GM21723 (cell line): ENCODE data around the gene TANGO6.
"Not testable (repeated sequence)": the region's sequence is repeated elsewhere in the genome, so short reads cannot be mapped to it uniquely, and the experiment has no call there.

Source experiments
- ATAC-seq: cut with Tn5 transposase; IDR thresholded peaks from one replicate; pipeline ENCODE4 v1.9.1; 2021; ENCODE audit warnings: mild to moderate bottlenecking, moderate library complexity; ENCODE audit not compliant: unreplicated experiment

Gene TANGO6

DNA sequence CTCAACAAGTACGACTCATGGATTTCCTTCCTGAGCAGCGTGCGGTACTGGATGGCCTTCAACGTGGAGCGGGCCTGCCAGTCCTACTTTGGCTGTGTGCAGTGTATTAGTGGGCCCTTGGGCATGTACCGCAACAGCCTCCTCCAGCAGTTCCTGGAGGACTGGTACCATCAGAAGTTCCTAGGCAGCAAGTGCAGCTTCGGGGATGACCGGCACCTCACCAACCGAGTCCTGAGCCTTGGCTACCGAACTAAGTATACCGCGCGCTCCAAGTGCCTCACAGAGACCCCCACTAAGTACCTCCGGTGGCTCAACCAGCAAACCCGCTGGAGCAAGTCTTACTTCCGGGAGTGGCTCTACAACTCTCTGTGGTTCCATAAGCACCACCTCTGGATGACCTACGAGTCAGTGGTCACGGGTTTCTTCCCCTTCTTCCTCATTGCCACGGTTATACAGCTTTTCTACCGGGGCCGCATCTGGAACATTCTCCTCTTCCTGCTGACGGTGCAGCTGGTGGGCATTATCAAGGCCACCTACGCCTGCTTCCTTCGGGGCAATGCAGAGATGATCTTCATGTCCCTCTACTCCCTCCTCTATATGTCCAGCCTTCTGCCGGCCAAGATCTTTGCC is 271.1 kb downstream of the TANGO6 start:
- ATAC-seq: no peak

DNA sequence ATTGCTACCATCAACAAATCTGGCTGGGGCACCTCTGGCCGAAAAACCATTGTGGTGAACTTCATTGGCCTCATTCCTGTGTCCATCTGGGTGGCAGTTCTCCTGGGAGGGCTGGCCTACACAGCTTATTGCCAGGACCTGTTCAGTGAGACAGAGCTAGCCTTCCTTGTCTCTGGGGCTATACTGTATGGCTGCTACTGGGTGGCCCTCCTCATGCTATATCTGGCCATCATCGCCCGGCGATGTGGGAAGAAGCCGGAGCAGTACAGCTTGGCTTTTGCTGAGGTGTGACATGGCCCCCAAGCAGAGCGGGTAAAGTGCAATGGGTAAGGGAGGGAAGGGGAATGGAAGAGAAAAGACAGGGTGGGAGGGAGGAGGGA is 271.6 kb downstream of the TANGO6 start:
- no peak for ATAC-seq

DNA sequence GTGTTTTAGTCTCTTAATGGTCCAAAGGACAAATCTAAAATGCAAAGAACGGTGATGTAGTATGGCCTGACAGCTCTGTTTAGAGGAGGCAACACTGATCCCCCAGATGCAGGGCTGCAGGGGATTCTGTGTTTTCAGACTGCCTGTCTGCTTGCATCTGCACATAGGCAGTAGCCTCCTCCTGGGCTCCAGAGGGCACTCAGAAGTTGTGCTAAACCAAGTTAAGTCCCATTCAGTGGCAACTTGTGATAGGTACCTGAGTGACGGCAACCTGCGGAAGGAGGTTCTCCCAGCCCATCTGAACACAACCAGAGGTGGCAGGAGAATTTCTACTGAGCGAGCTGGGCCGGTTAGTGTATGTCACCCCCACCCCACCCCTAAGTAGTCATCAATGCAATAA is 272.0 kb downstream of the TANGO6 start:
- no peak for ATAC-seq

DNA sequence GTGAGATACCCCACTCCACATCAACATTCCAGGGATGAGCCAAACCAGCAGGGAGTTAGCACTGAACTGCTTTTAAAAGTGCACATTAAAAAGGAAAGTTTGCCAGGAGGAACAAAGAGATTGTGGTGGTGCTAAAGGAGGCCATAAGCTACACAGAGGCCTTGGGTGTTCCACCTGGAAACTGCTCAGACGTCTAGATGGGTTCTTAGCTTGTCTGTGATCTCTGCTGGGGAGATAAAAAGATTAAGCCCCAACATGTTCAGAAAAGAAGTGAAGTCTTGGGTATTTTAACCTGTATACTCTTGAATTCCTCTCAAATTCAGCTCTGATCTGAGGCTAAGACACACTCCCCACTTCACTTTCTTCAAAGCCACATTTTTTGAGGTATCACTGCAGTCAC is 272.5 kb downstream of the TANGO6 start:
- ATAC-seq: no peak

DNA sequence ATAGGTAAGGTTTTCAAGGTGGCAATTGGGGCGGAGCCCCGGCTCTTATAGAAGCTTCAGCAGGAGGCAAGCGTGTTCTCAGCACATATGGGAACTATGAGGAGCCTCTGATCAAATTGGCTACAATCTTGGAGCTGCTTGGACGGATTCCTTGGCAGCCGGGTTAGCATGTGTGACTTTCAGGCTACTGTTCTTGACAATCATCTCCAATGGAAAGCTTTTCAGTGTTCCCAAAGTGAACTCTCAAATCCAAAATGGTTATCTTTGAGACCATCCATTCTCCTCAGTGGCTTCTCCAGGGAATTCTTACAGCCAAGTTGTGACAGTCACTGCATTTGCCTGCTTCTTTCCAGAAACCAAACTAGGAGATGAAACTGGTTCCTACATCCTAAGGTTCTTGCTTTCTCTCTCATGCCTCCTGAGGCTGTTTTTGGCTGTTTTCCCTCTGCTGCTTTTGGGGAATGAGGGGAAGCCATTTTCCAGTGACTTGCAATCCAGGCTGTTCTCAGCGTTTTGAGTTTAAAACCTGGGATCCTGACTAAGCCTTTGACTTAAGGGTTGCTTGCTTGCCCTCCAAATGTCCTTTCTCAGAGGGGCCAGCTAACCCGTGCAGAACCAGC is 273.0 kb downstream of the TANGO6 start:
- ATAC-seq: no peak

DNA sequence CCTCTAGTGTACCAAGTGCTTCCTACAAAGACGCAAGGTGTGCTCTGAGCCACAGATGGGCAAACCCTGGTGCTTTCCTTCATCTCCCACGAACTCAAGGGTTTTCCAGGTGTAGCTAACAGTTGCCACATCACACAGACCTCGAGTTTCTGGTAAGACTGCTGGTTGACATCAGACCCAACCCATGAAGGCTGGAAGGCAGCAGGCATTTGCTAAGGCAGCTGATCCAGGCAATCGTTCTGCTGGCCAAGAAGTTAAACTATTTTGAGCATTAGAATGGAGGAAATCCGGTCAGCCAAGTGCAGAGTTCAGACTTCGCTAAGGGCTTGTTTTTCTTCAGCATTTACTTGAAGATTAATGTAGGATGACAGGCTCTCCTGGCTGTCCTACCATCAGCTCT is 273.6 kb downstream of the TANGO6 start:
- ATAC-seq: no peak

DNA sequence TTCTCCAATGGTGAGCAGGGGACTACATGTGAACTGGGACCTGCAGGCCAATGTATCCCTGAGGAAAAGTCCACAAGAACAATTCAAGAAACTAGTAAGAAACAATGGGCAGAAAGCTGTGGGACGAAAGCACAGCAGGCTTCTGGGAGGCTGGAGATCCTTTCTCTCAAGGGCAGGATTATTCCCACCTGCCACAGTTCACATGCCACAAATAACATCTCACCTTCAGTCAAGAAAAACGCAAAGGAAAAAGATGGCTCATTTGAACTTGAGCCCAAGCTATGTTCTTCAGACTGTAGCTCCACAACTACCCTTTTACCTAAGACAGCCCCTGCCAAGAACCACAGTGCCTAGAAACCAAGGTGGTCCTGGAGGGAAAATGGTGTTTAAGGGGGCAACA is 275.1 kb downstream of the TANGO6 start:
- no peak for ATAC-seq

DNA sequence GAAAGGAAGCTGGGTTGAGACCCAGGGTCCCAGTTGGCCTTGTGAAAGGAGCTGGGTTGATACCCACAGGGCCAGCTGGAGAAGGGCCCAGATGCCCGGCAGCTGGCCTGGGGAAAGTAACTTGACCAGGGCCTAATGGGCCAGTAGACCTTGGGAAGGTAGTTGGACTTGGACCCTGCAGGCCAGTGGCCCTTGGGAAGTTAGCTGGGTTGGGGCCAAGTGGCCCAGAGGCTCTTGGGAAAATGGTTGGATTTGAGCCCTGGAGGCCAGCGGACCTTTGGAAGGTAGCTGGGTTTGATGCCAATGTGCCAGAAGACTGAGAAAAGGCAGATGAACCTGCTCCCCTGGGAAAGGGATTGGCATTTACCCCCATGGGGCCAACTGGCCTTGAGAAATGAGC is 275.7 kb downstream of the TANGO6 start:
- no peak for ATAC-seq

DNA sequence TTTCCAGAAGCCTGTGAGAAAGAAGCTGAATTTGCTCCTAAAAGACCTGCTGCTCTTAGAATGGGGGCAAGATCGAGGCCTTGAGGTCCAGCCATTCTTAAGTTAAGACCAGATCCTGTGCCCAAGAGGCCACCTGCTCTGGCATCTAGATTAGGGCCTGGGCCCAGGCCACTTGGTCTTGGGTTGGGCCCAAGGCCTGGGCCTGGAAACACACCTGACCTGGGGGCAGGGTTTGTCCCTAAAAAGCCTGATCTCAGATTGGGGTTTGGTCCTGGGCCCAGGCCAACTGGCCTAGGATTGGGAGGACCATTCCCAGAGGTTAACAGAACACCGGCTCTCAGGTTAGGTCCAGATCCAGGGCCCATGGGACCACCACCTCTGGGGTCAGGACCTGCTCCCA is 276.2 kb downstream of the TANGO6 start:
- ATAC-seq: no peak

DNA sequence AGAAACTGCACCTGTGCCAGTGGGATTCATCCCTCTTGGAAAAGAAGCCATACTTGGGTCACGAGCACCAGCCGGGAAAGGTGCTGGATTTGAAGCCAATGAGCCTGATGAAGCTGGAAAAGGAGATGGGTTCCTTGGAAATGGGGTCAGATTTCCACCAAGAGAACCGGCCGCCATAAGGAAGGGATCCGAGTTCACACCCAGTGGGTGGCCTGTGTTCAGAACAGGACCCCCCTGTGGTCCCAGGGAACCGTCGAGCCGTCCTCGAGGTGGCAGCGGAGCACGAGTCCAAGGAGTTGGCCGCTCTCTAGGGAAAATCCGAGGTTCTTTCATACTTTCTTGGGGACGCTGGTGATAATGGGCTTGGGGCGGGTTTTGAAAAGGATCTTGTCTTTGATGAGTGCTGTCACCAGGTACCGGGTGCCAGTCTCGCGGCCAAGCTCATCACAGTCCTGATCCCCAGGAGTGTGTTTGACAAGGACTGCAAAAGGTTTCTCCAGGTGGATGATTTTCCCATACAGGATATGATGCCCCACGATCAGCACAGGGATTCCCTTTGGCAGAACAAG is 276.8 kb downstream of the TANGO6 start:
- ATAC-seq: no peak

DNA sequence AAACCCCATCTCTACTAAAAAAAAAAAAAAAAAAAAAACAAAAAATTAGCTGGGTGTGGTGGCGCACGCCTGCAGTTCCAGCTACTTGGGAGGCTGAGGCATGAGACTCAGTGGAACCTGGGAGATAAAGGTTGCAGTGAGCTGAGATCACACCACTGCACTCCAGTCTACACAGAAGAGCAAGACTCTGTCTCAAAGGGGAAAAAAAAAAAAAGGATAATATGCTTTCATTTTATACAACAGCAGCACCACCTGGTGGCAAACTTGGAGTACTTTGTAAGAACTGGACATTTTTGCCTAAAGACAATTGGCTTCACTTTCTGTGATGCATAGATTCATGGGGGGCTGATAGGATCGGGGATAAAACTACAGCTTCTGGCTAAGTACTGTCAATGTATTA is 280.6 kb downstream of the TANGO6 start:
- ATAC-seq: no peak

DNA sequence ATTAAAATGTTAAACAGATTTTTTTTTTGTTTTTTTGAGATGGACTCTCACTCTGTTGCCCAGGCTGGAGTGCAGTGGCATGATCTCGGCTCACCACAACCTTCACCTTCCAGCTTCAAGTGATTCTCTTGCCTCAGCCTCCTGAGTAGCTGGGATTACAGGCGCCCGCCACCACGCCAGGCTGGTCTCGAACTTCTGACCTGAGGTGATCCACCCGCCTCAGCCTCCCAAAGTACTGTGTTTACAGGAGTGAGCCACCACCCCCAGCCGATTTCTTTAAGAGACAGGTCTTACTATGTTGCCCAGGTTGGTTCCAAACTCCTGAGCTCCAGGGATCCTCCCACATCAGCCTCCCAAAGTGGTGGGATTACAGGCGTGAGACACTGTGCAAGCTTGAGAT is 281.1 kb downstream of the TANGO6 start:
- not testable (repeated sequence) for ATAC-seq

DNA sequence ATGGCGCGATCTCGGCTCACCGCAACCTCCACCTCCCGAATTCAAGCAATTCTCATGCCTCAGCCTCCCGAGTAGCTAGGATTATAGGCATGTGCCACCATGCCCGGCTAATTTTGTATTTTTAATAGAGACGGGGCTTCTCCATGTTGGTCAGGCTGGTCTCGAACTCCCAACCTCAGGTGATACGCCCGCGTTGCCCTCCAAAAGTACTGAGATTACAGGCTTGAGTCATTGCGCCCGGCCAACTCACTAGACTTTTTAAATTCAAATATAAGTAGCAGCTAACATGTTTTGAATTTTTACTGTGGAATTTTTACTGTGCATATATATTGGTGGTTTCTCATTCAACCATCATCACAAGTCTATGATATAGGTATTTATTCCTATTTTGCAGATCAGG is 281.6 kb downstream of the TANGO6 start:
- not testable (repeated sequence) for ATAC-seq

DNA sequence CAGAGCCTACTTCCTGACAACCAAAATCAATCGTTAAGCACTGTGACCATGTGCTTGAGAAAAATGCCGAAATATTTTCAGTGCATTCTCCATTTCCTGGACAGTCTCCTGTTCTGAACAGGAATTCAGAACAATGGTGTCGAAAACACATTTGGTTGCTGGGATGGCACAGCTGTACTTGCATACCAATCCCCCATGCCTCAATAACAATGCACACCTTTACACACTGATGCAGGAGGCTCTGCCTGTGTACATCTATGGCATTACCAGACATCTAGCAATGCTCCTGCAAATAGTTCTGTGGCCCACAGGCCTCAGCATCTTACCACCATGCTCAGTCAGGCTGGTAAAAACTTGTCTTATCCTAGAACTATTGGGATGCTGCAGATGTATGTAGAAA is 282.9 kb downstream of the TANGO6 start:
- ATAC-seq: no peak

DNA sequence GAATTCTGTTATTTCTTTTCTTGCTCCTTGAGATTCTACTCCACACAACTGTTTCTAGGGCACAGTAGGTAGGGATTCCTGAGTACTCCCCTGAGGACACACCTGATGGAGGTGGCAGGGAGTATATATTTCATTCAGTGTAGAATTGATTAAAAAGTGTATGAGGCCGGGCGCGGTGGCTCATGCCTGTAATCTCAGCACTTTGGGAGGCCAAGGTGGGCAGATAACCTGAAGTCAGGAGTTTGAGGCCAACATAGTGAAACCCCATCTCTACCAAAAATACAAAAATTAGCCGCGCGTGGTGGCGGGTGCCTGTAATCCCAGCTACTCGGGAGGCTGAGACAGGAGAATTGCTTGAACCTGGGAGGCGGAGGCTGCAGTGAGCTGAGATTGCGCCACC is 283.5 kb downstream of the TANGO6 start:
- ATAC-seq: not testable (repeated sequence)

DNA sequence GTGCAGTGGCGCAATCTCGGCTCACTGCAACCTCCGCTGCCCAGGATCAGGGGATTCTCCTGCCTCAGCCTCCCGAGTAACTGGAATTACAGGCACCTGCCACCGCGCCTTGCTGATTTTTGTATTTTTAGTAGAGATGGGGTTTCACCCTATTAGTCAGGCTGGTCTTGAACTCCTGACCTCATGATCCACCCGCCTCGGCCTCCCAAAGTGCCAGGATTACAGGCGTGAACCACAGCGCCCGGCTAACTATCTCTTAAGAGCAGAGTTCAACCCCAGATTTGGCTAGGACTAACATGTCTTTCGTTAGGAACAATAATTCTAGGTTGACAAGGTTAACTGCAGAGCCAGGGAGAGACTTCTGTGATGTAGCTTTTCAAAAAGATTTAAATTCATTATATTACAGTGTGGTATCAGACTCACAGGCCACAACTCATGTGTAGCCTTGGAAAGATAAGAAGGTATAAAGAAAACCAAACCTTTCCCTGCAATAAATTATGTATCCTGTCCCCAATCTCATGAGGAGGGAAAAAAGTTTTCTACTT is 284.7 kb downstream of the TANGO6 start:
- no peak for ATAC-seq

DNA sequence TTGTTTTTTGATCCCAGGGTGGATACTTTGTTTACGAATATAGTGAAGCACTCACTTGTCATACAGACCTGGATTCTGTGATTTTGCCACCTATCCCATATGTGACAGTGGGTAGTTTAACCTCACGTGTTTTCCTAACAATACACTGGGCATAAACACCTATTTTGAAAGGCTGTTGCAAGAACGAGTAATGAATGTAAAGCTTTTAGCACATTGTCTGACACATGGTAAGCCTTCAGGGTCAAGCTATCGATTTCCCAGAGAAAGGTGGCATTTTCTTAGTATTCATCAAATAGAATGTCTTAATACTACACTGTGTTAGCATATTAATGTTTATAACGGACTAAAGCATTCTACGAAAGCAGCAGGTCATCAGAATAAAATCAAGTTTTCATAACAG is 287.1 kb downstream of the TANGO6 start:
- no peak for ATAC-seq

DNA sequence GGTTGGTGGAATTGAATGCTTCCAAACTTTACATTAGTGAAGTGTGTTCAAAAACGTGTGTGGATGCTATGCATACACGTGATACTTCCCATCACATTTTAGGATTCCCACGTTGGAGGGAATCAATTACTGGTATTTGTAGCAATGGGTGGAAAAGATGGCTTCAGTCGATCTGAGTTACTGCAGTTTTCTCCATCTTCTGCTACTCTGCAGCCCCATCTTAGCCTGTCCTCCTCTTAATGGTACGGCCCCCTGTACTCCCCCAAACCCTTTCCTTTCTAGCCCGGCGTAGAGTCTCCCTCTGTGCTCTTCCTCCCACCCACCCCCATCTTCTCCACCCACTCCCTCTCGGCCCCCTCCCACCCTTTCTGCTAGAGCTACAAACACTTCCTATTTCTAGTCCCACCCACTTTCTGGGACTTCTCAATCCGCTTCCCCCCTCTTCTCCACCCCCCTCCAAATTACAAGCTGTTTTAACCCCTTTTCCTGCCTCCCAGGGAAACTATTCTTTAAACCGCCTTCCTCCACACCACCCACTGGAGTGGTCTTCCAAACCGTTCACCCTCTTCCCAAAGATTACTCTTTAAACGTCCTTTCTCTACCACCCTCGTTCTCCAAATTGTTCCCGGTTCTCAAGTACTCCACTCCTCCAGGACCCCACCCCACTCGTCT is 288.0 kb downstream of the TANGO6 start:
- ATAC-seq: no peak

DNA sequence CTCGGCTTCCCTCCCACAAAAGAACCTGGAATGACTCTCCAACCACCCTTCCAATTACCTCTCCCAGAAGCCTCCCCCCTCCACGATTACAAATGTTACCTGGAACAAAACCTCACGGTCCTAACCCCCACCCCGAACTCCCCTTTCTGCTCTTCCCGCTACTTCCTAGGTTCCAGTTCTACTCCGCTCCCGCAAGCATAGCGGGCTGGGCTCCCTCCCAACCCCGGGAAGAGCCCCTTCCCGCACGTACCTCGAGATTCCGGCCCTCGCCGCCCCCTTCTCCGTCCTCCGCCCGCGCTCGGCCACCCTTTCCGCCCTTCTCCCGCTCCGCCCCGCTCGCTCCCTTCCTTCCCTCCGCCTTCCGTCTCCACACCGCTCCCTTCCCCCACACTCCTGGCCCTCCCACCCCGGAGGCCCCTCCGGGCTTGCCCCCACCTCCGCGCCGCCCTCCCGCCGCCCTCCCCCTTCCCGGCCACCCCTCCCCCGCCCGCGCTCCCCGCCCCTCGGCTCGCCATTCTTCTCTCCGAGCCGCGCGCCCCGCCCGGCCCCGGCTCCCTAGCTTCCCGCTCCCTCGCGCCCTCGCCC is 288.6 kb downstream of the TANGO6 start:
- ATAC-seq: peak; percentile 45

DNA sequence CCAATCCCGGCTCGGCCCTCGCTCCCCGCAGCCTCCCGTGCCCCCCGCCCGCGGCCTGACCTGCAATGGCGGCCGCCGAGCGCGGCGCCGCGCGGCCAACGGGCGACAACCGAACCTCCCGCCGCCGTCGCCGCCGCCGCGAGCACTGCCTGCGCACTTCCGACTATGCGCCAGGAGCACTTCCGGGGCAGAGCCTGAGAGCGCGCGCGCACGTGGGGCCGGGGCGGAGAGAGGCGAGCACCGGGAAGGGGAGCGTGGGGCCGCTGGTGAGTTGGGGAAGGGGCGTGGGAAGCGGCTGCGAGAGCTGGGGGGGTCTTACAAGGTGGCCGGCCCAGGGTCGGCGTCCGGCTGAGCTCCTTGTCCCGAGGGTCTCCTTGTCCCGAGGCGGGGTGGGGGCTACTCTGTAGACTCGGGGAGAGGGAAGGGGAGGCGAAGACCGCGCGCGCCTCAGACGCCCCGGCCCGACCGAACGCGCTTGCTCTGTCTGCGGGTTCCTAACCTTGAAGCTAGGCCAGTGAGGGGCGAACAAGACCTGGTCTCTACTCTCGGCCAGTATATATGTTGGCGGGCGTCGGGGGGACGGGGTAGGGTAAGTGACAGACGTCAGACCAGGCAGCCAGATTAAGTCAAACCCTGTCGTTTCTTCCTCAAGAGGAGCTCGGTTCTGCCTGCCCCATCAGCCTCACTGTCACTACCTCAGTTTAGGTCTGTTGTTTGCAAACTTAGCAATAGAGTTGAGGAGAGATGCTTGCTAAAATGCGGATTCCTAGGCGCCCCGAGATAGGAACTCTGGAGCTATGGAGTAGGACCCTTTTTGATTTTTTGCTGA is 289.3 kb downstream of the TANGO6 start, which contains the start of the genes CHTF8 and UTP4:
TSS of gene CHTF8 (minus strand) at position 165 of the 829 bp plus-strand sequence. CDS start 11,130 bp downstream, outside the sequence.
TSS of gene UTP4 (plus strand) at position 226 of the 829 bp plus-strand sequence. CDS start 811 bp downstream, outside the sequence.
- ATAC-seq: peak; percentile 86
